A549 (cell line): ENCODE measurements around the gene CES4A. TPM values are rescaled to one million over a fixed set of nuclear protein-coding genes. Genes with fewer than 3 reads are reported as not detected.
"Not testable (repeated sequence)": the region's sequence is repeated elsewhere in the genome, so short reads cannot be mapped to it uniquely, and the experiment has no call there.

Experiments
- ATAC-seq, 2 experiments: fragments of 200-7000 bp in 1 of 2; fragments of >200 bp in 1 of 2; cut with Nextera tagmentation in 1 of 2; cut with Tn5 transposase in 1 of 2; 3 replicates each; pipeline versions ENCODE4 v1.8.0 to v1.9.1; 2018 to 2020; ENCODE audit warnings: mild to moderate bottlenecking in 1 of 2, moderate library complexity in 1 of 2
- CTCF ChIA-PET: fragments of 300-600 bp; sonication (Branson Sonifier 250); formaldehyde crosslinking; extraction: SDS; loops from one replicate; lab custom pipeline; 2021; ENCODE audit warnings: antibody characterized with exemption, inconsistent platforms; lab: Yijun Ruan, JAX
- POLR2A ChIA-PET: fragments of 350-600 bp; formaldehyde crosslinking; extraction: SDS; loops from one replicate; lab custom pipeline; 2021; ENCODE audit warnings: antibody characterized with exemption, inconsistent platforms; lab: Yijun Ruan, JAX
- DNase-seq, 2 experiments: peaks; one replicate each; pipeline versions ENCODE4 v3.0.0 to v3.0.0-alpha.2; 2011 to 2016; ENCODE audit warnings: low read depth in 1 of 2, low spot score in 1 of 2
- FAIRE-seq: peaks from 2 replicates; lab custom pipeline; 2011; peaks lifted over from hg19 to GRCh38; lab: Jason Lieb, UNC
- H3K27ac ChIP-seq, 2 experiments: fragments of >200 bp; sonication (Bioruptor Twin); formaldehyde crosslinking; 3 replicates each; pipeline ENCODE4 v1.5.1; 2016 to 2017
- H3K4me1 ChIP-seq: fragments of >200 bp; sonication (Bioruptor Twin); formaldehyde crosslinking; 3 replicates; pipeline ENCODE4 v1.6.1; 2016
- H3K4me2 ChIP-seq: fragments of >200 bp; sonication (Bioruptor Twin); formaldehyde crosslinking; 3 replicates; pipeline ENCODE4 v1.6.1; 2016
- H3K4me3 ChIP-seq: fragments of >200 bp; sonication (Bioruptor Twin); formaldehyde crosslinking; 3 replicates; pipeline ENCODE4 v1.5.1; 2016
- H3K9me3 ChIP-seq: fragments of >200 bp; sonication (Bioruptor Twin); formaldehyde crosslinking; 3 replicates; pipeline ENCODE4 v1.6.1; 2016
- BCL3 ChIP-seq: fragments of >200 bp; sonication (Bioruptor Twin); formaldehyde crosslinking; IDR thresholded peaks from 3 replicates; pipeline ENCODE4 v1.6.1; 2016
- CBX2 ChIP-seq: fragments of 200-600 bp; sonication (generic); IDR thresholded peaks from 2 replicates; pipeline ENCODE4 v1.6.1; 2016; ENCODE audit warnings: low read depth, mild to moderate bottlenecking, borderline replicate concordance
- CBX8 ChIP-seq: fragments of 200-600 bp; sonication (generic); IDR thresholded peaks from 2 replicates; pipeline ENCODE4 v1.6.1; 2016
- CTCF ChIP-seq: fragments of >200 bp; sonication (Bioruptor Twin); formaldehyde crosslinking; IDR thresholded peaks from 3 replicates; pipeline ENCODE4 v1.5.1; 2016
- FOXS1 ChIP-seq: fragments of 250-450 bp; sonication (Bioruptor Pico); IDR thresholded peaks from 2 replicates; pipeline ENCODE4 v1.5.0; 2020; ENCODE audit warnings: mild to moderate bottlenecking, moderate library complexity
- HDAC2 ChIP-seq: fragments of 200-600 bp; sonication (generic); IDR thresholded peaks from 2 replicates; pipeline ENCODE4 v1.6.1; 2016
- HOXA7 ChIP-seq: fragments of 250-450 bp; sonication (Bioruptor Pico); IDR thresholded peaks from 2 replicates; pipeline ENCODE4 v1.5.0; 2020; ENCODE audit warnings: mild to moderate bottlenecking, moderate library complexity
- HOXB5 ChIP-seq: fragments of 250-450 bp; sonication (Bioruptor Pico); IDR thresholded peaks from 2 replicates; pipeline ENCODE4 v1.5.0; 2020; ENCODE audit warnings: mild to moderate bottlenecking, moderate library complexity
- JUN ChIP-seq, 2 experiments: fragments of >200 bp; sonication (Bioruptor Twin); formaldehyde crosslinking; IDR thresholded peaks; 2 replicates in 1 of 2; 3 replicates in 1 of 2; pipeline ENCODE4 v1.6.1; 2016 to 2017
- JUNB ChIP-seq: fragments of >200 bp; sonication (Bioruptor Twin); formaldehyde crosslinking; IDR thresholded peaks from 2 replicates; pipeline ENCODE4 v1.6.1; 2016
- KDM1A ChIP-seq: fragments of 200-600 bp; sonication (generic); IDR thresholded peaks from 2 replicates; pipeline ENCODE4 v1.6.1; 2016; ENCODE audit warnings: low read depth, mild to moderate bottlenecking
- MAFK ChIP-seq: fragments of 450-650 bp; IDR thresholded peaks from 2 replicates; pipeline ENCODE4 v1.6.1; 2014; ENCODE audit not compliant: partially characterized antibody
- MAX ChIP-seq: IDR thresholded peaks from 2 replicates; pipeline ENCODE4 v1.6.1; 2012
- MAZ ChIP-seq: fragments of 150-350 bp; IDR thresholded peaks from 2 replicates; pipeline ENCODE4 v1.6.1; 2014; ENCODE audit warnings: antibody characterized with exemption, low read depth, low read length, borderline replicate concordance
- NFE2L2 ChIP-seq: fragments of 150-350 bp; conservative IDR thresholded peaks from 2 replicates; pipeline ENCODE4 v1.6.1; 2014; ENCODE audit warnings: low read length
- NPAS2 ChIP-seq: fragments of 250-450 bp; sonication (Bioruptor Pico); IDR thresholded peaks from 2 replicates; pipeline ENCODE4 v1.8.0; 2022; ENCODE audit warnings: mild to moderate bottlenecking, moderate library complexity, borderline replicate concordance
- POLR2A ChIP-seq: IDR thresholded peaks from 2 replicates; pipeline ENCODE4 v1.6.1; 2012; ENCODE audit warnings: mild to moderate bottlenecking, low read length
- REST ChIP-seq: fragments of 200-600 bp; sonication (generic); IDR thresholded peaks from 2 replicates; pipeline ENCODE4 v1.6.1; 2016; ENCODE audit warnings: antibody characterized with exemption, mild to moderate bottlenecking, moderate library complexity
- SREBF2 ChIP-seq: fragments of 450-650 bp; IDR thresholded peaks from 2 replicates; pipeline ENCODE4 v1.6.1; 2014; ENCODE audit warnings: mild to moderate bottlenecking, moderate library complexity
- WGBS: methylation state at CpG from one replicate; pipeline ENCODE4 v1.1.6; 2017; ENCODE audit errors: missing lambda C conversion rate; 5-methylcytosine and 5-hydroxymethylcytosine counted together
- polyA plus RNA-seq, 4 experiments: library from polyadenylated mRNA; depleted of rRNA in 3 of 4; stranded (reverse); fragments of >200 nt; fragmentation: RNase III in 1 of 4; extraction: RNeasy Plus Mini Kit Qiagen cat#74134 plus additional on column Dnase treatment in 1 of 4; gene quantifications; 2 replicates in 3 of 4; 3 replicates in 1 of 4; pipeline ENCODE4 v1.2.3, GENCODE V29; 2011 to 2017

CES4A gene
- polyA plus RNA-seq, 2 of the 4 experiments (the other 2 are of a cell fraction), result 2.8 to 3.5 TPM

GRCh38 chr16:66986559-66986958 is 1.8 kb upstream of the CES4A start (continued):
- TF ChIP-seq FOXS1 (CRISPR knock-in tag), result no peak
- no peak for TF ChIP-seq NFE2L2
- TF ChIP-seq JUNB, result no peak
- TF ChIP-seq MAX, result no peak
- TF ChIP-seq BCL3, result no peak
- no peak for TF ChIP-seq NPAS2 (CRISPR knock-in tag)
- no peak for TF ChIP-seq JUN (IDR thresholded peaks at IDR 0.05)
- no peak for TF ChIP-seq HOXA7
- TF ChIP-seq HOXB5 (CRISPR knock-in tag), result no peak

GRCh38 chr16:66991545-66992077 is 3.2 kb downstream of the CES4A start:
- CTCF ChIA-PET, result interaction anchor here (0.9 to 9.5 kb wide), 13 partner anchors 14 to 198 kb away, joined by 3 to 68 read pairs (median 4); partner anchors contain the start of genes EXOC3L1, NOL3 and TRADD
- no peaks in the 10 kb centered on the region for H3K9me3 ChIP-seq
- FAIRE-seq, result no peak
- 35% methylated on average over 2 of the region's 2 CpGs for WGBS
- H3K27ac ChIP-seq, result peak overlapping the region in 1 of 2 experiments; percentile 31; a peak in 1 of 6 replicates
- ATAC-seq, result no peak
- POLR2A ChIA-PET, result no interaction called here
- no peak for DNase-seq
- H3K4me2 ChIP-seq, result no peak overlapping the region
- H3K4me1 ChIP-seq, result peaks cover 15% of the 10 kb centered on the region
- TF ChIP-seq MAFK (no peak), CBX8 (no peak), POLR2A (no peak), CTCF (no peak), HDAC2 (no peak), JUNB (no peak), REST (no peak), MAZ (no peak), JUN (IDR thresholded peaks at IDR 0.05) (no peak), SREBF2 (no peak), CBX2 (no peak), KDM1A (no peak)
- no peak overlapping the region for H3K4me3 ChIP-seq

- POLR2A ChIA-PET, DNase-seq, ATAC-seq, H3K4me2 ChIP-seq, H3K4me3 ChIP-seq, H3K27ac ChIP-seq, H3K9me3 ChIP-seq, FAIRE-seq: not testable (repeated sequence)
- H3K4me1 ChIP-seq, result peaks cover 20% of the 10 kb centered on the region
- 88% methylated on average over 12 of the region's 12 CpGs for WGBS
- CTCF ChIA-PET, result interaction anchor here (1.0 to 9.5 kb wide), 7 partner anchors 8 to 192 kb away, joined by 3 to 68 read pairs (median 10); no protein-coding TSS in a partner anchor
Observed at GRCh38 chr16:66993558-66993957, 5.2 kb downstream of the CES4A start.
